Hematopoietic multipotent progenitor cell treated with erythropoietin and hydrocortisone succinate and interleukin-3 and kit ligand, for 8 days (in vitro differentiated cells): ENCODE measurements around the gene TINAGL1.

ENCODE experiments used
- DNase-seq: peaks from one replicate; pipeline ENCODE4 v3.0.0-alpha.2; 2015

TINAGL1 gene

GRCh38 chr1:31569596-31570173 is 6.6 kb upstream of the TINAGL1 start:
- no peak for DNase-seq

DNA sequence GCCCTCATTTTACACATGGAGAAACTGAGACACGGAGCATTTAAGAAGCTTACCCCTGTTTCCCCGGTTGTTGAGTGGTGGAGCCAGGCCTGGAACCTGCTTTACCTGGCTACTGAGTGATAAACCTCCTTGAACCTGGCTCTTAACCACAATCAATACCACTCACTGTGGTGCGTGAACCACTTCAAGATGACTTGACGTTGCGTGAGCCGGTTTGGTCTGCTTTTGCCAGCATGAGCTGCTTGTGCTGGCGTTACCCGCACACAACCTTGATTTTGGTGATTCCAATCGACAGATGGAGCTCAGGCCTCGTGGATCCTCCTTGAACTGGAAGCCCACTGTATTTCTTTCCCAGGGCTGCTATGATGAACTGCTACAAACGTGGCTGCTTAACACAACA is 6.1 kb upstream of the TINAGL1 start:
- no peak for DNase-seq

GRCh38 chr1:31570906-31571305 is 5.4 kb upstream of the TINAGL1 start:
- no peak for DNase-seq

DNA sequence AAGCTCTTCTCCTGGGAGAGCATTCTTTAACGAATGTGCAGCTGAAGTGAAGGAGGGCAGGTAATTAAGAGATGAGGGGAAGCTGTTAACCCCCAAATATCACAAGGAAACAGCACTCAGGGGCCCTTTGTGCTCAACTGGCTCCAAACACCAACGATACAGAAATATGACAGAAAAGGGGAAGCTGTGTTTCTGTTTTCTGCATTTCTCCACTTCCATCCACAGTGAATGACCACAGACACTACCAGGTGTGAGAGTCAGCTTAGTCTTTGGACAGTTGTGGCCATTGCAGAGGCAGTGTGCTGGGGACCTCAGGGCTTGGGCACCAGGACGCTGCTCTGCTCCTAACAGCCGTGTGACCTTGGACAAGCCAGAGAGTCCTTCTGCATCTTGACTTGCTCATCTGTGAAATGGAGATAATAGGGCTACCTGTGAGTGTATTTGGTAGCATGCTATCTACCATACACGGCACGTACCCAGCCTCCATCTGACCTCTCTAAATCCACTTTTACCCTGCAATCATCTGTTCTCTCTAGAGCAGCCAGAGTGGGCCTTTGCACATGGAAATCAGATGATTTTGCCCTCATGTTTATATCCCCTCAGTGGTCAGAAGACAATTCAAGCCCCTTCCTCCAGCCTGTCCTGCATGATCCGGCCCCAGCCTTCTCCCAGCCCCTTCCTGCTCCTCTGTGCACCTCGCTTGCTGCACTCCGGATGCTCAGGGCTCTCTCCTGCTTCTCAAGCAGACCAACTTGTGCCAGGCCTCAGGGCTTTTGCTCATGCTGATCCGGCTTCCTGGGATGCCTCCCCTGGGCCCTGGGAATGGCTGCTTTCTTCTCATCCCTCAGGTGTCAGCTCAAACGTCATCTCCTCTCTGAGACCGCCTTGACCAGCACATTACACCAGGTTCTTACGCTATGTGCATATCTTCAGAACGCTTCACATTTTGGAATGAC is 4.7 kb upstream of the TINAGL1 start:
- no peak for DNase-seq

DNA sequence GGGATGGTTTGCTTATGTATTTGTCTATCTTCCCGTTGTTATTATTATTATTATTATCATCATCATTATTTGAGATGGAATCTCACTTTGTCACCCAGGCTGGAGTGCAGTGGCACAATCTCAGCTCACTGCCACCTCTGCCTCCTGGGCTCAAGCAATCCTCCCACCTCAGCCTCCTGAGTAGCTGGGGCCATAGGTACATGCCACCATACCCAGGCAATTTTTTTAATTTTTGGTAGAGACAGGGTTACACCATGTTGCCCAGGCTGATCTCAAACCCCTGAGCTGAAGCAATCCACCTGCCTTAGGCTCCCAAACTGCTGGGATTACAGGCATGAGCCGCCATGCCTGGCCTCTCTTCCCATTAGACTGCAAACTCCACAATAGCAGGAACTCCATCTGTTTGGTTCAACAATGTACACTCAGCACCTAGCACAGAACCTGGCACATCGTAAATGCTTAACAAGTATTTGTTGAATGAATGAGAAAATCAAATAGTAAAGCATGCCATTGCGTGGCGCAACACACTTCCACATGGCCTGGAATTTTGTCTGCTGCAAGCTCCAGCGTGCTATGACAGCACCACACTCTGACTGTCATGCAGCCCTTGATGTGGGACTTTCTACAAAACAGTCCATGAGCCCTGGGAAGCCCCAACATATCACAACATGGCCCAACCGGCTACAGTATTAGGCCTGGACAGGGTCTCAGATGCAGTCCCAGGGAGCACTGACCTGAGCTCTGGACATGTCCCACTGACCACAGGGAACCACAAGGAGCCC is 3.8 kb upstream of the TINAGL1 start:
- DNase-seq = no peak

- no peak for DNase-seq
Measured at GRCh38 chr1:31573261-31573660, 3.1 kb upstream of the TINAGL1 start.

- DNase-seq = peak; percentile 66
Measured at GRCh38 chr1:31574749-31575368, 1.5 kb upstream of the TINAGL1 start.

GRCh38 chr1:31575369-31576140 is 760 bp upstream of the TINAGL1 start:
- DNase-seq = no peak

- DNase-seq = no peak
Measured at GRCh38 chr1:31576743-31577455, 584 bp downstream of the TINAGL1 start.

- DNase-seq = no peak
Measured at GRCh38 chr1:31577515-31578192, 1.3 kb downstream of the TINAGL1 start.

- no peak for DNase-seq
Measured at GRCh38 chr1:31579374-31579773, 3.1 kb downstream of the TINAGL1 start.

DNA sequence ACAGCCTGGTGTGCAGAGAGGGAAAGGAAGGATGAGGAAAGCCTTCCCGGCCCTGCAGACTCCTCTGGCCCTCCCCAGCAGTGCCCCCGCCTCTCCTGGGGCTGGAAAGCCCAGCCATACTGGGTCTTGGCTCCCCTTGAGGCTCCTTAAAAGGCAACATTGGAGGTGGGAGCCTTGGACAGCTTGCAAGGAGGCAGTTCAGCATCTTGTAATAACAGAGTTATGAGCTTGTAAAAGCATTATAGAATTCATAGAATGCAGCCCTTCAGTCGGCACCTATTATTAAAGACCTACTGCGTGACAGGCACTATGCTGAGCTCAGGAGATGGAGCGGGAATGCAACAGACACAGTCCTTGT is 4.2 kb downstream of the TINAGL1 start:
- no peak for DNase-seq

DNA sequence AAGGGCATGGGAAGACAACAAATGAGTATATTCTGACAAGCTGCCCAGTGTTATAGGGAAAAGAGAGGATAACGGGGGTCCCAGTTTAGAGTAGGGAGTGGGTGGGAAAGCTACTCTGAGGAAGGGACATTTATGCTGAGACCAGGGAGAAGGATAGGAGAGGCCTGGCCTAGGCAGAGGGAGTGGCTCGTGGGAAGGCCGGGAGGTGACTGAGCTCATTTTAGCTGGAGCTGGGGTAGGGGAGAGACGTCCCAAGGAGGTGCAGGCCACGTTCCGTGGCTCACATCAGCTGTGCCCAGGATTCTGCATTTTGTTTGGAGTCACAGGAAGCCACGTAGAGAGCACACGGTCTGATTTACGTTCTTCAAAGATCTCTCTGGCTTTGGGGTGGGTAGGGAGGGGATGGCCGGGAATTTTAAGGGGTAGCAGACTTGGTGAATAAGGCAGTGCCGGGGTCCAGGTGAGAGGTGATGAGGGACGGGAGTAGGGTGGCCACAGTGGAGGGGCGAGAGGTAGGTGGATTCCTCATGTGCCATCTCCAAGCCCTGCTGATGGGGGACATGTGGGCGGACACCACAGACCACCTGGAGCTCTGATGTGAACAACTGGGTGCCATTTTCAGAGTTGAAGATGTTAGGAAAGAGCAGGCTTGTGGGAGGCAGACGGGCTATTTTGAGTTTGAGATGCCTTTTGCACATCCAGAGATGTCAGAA is 4.7 kb downstream of the TINAGL1 start:
- no peak for DNase-seq

DNA sequence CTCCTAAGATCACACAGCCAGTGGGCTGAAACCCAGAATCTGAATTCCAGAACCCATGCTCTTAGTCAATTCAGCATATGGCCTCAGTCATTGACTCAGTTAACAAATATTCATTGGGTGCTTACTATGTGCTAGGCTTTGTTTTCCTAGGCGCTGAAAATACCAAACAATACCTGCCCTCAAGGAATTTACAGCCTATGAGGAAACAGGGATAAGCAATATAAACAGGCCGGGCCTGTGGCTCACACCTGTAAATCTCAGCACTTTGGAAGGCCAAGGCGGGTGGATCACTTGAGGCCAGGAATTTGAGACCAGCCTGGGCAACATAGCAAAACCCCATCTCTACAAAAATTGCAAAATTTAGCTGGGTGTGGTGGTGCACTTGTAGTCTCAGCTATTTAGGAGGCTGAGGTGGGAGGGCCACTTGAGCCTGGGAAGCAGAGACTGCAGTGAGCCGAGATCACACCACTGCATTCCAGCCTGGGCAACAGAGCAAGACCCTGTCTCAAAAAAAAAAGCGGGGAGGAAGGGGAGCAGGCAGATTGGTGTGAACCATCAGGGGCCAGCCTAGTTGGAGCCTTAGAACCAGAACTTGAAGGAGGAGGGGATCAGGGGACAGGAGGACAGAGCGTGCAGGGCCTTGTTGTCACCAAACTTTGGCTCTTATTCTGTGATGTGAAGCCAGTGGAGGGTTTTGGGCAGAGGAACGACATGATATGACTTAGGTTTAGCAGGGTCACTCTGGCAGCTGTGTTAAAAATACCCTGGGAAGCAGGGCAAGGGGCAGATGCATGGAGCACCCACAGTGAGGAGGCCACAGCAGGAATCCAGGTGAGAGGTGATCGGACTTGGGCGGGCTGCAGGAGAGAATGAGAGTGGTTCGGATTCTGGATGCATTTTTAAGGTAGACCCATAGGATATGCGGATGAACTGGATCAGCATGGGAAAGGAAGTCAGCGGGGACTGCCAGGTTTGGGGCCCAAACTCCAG is 5.8 kb downstream of the TINAGL1 start:
- no peak for DNase-seq

- no peak for DNase-seq
Measured at GRCh38 chr1:31583082-31583994, 7.0 kb downstream of the TINAGL1 start.

- no peak for DNase-seq
Measured at GRCh38 chr1:31583995-31584868, 7.9 kb downstream of the TINAGL1 start.
